Tibial nerve (tissue), 4 donors: ENCODE measurements around the gene BCAS1. TPM values are rescaled to one million over a fixed set of nuclear protein-coding genes. Genes with fewer than 3 reads are reported as not detected.

Experiments used
- DNase-seq, 2 donors: peaks; one replicate each; pipeline ENCODE4 v3.0.0-alpha.2; 2019; ENCODE audit warnings: low spot score in 2 of 2
- H3K27ac ChIP-seq, 4 donors: fragments of 200-600 bp; sonication (generic) in 3 of 4; one replicate each; pipeline ENCODE4 v1.5.1; 2017 to 2019; ENCODE audit warnings: mild to moderate bottlenecking in 1 of 4
- H3K27me3 ChIP-seq, 2 donors: fragments of 200-600 bp; sonication (generic) in 1 of 2; one replicate each; pipeline versions ENCODE4 v1.5.1 to v1.6.0; 2017 to 2019
- H3K36me3 ChIP-seq, 3 donors: fragments of 200-600 bp; sonication (generic); one replicate each; pipeline ENCODE4 v1.5.1; 2018 to 2019
- H3K4me1 ChIP-seq, 4 donors: fragments of 200-600 bp; sonication (generic) in 3 of 4; one replicate each; pipeline ENCODE4 v1.5.1; 2017 to 2019
- H3K4me3 ChIP-seq, 4 donors: fragments of 200-600 bp; sonication (generic) in 3 of 4; one replicate each; pipeline ENCODE4 v1.5.1; 2017 to 2019; ENCODE audit warnings: mild to moderate bottlenecking in 1 of 4, moderate library complexity in 1 of 4
- H3K9me3 ChIP-seq, 4 donors: fragments of 200-600 bp; sonication (generic) in 3 of 4; one replicate each; pipeline ENCODE4 v1.5.1; 2017 to 2019
- EP300 ChIP-seq, 2 donors: sonication (generic); formaldehyde crosslinking; IDR thresholded peaks; one replicate each; pipeline ENCODE4 v1.6.1; 2017; ENCODE audit warnings: antibody characterized with exemption in 2 of 2, mild to moderate bottlenecking in 1 of 2
- POLR2A ChIP-seq, 2 donors: fragments of 450-650 bp; IDR thresholded peaks; one replicate each; pipeline ENCODE4 v1.6.1; 2017; ENCODE audit warnings: antibody characterized with exemption in 2 of 2, mild to moderate bottlenecking in 2 of 2, moderate library complexity in 2 of 2
- WGBS, 2 donors: methylation state at CpG; one replicate each; pipeline ENCODE4 v1.1.5; 2018; 5-methylcytosine and 5-hydroxymethylcytosine counted together
- total RNA-seq, 4 donors: library from RNA; depleted of rRNA; stranded (reverse); fragments of >200 nt; gene quantifications; one replicate each; pipeline ENCODE4 v1.1.0, GENCODE V29; 2016
- TF ChIP-seq, protein P1 (sequence below), 5 experiments: fragments of 200-600 bp in 3 of 5; fragments of 450-650 bp in 2 of 5; sonication (generic) in 3 of 5; IDR thresholded peaks; one replicate each; pipeline ENCODE4 v1.5.1; 2016 to 2019; ENCODE audit warnings: antibody characterized with exemption in 5 of 5, mild to moderate bottlenecking in 3 of 5, moderate library complexity in 2 of 5

Gene BCAS1
- total RNA-seq, 4 donors from 2014 or later = 34.8 to 59.6 (median 47.1) TPM

DNA sequence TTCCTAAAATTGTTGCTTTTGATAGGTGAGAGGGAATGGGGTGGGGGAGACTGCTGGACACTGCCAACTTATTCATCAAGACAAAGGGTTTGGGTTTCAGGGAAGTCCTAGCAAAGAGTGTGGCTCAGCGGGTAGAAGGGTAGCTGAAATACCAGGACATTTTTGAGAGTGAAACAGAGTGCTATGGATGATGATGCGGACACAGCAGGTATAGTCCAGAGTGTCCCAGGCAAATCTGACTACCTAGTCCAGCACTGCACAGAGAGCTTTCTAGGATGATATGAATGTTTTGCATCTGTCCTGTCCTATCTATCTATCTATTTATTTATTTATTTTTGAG, 154.3 kb downstream of the BCAS1 start:
- DNase-seq = no peak
- no peaks in the 10 kb centered on the region for H3K9me3 ChIP-seq
- H3K4me3 ChIP-seq = peak overlapping the region in 3 of 4 donors; percentile 60 to 85 (median 65)
- H3K27ac ChIP-seq = peak overlapping the region; percentile 89 to 97 (median 95)
- TF ChIP-seq, protein P1, sequence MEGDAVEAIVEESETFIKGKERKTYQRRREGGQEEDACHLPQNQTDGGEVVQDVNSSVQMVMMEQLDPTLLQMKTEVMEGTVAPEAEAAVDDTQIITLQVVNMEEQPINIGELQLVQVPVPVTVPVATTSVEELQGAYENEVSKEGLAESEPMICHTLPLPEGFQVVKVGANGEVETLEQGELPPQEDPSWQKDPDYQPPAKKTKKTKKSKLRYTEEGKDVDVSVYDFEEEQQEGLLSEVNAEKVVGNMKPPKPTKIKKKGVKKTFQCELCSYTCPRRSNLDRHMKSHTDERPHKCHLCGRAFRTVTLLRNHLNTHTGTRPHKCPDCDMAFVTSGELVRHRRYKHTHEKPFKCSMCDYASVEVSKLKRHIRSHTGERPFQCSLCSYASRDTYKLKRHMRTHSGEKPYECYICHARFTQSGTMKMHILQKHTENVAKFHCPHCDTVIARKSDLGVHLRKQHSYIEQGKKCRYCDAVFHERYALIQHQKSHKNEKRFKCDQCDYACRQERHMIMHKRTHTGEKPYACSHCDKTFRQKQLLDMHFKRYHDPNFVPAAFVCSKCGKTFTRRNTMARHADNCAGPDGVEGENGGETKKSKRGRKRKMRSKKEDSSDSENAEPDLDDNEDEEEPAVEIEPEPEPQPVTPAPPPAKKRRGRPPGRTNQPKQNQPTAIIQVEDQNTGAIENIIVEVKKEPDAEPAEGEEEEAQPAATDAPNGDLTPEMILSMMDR (IDR thresholded peaks at IDR 0.05) = no peak
- TF ChIP-seq EP300 (IDR thresholded peaks at IDR 0.05) (no peak), POLR2A (IDR thresholded peaks at IDR 0.05) (no peak)
- peaks cover 0 to 42% (median 31%) of the 10 kb centered on the region in 4 donors for H3K4me1 ChIP-seq
- 58 to 67% methylated on average over 2 of the region's 2 CpGs for WGBS, 2 donors
- no peaks in the 10 kb centered on the region for H3K27me3 ChIP-seq
- no peaks in the 10 kb centered on the region for H3K36me3 ChIP-seq

DNA sequence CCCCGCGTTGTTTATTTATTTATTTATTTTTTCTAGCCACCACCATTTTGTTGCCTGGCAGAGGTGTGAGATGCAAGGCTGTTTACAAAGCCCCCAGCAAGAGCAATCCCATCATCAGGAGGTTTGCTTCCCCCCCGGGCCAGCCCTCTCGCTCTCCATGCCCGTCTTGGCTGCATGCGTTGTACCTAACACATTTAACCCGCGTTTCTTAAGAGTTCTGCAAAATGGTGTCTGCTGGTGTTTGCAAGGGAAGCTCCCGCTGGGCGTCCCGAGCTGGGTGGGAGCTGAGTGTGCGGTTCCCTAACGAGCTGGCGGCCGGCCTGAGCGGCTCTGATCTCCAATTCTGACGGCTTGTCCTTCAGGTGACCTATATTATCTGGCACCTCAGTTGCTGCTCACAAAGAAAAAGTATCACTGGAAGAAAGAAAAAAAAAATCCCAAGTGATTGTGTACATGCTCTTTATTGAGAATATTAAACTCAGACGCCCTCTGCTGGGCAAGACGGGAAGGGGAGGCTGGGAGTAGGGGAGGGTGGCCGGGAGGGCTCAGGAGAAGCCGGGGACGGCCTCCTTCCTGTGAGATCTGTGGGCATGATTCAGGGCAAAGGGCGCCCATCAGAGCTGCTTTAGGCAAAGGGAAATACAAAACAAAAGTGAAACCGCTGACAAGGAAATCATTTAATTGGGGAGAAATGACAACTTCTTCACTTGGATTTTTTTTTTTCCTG, 154.8 kb downstream of the BCAS1 start:
- peak; percentile 98 to 100 for DNase-seq
- Histone ChIP-seq H3K36me3 (no peaks in the 10 kb centered on the region), H3K27me3 (no peaks in the 10 kb centered on the region), H3K4me1 (peaks cover 0 to 42% (median 31%) of the 10 kb centered on the region in 4 donors), H3K4me3 (peak overlapping the region; percentile 60 to 85 (median 68)), H3K9me3 (no peaks in the 10 kb centered on the region), H3K27ac (peak overlapping the region; percentile 89 to 97 (median 95))
- 0 to 1% methylated on average over 24 of the region's 24 CpGs for WGBS, 2 donors
- peak in 1 of 2 donors; percentile 78 for TF ChIP-seq EP300 (IDR thresholded peaks at IDR 0.05)
- TF ChIP-seq, protein P1 (IDR thresholded peaks at IDR 0.05) = peak; percentile 91 to 98 (median 92)
- TF ChIP-seq POLR2A (IDR thresholded peaks at IDR 0.05) = peak in 1 of 2 donors; percentile 22

DNA sequence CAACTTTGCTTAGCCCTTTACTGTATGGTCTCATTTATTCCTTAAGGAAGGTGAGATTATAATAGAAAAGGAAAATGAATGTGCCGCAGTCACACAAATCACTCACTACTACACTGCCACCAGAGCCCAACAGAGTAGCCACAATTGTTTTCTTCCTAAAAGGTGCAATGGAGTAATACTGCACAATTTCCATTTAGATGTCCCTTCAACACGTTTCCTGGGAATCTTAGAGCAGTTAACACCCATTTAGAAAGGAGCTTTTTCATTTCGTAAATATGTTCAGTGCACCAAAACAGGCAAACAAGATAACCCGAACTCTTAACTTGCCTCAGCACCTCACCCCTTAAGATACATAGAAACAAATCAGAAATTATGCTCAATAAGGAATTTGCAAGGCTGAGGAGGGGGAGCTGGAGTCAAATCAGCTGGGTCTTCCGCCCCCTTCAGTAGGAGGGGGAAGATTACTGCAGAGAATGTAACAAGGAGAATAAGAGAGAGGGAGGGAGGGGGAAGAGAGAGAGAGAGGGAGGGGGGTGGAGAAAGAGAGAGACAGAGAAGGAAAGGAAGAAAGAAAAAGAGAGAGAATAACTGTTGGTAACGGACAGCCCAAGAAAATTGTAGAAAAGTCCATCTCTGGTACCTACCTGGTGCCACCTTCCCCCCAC, 155.5 kb downstream of the BCAS1 start:
- no peak for DNase-seq
- no peak for TF ChIP-seq EP300 (IDR thresholded peaks at IDR 0.05)
- TF ChIP-seq, protein P1 (IDR thresholded peaks at IDR 0.05) = no peak
- no peak for TF ChIP-seq POLR2A (IDR thresholded peaks at IDR 0.05)
- Histone ChIP-seq H3K27ac (peak overlapping the region; percentile 89 to 97 (median 95)), H3K36me3 (no peaks in the 10 kb centered on the region), H3K4me1 (peaks cover 0 to 42% (median 31%) of the 10 kb centered on the region in 4 donors), H3K27me3 (no peaks in the 10 kb centered on the region), H3K9me3 (no peaks in the 10 kb centered on the region), H3K4me3 (peak overlapping the region; percentile 60 to 85 (median 68))
- 20 to 23% methylated on average over 6 of the region's 6 CpGs for WGBS, 2 donors

DNA sequence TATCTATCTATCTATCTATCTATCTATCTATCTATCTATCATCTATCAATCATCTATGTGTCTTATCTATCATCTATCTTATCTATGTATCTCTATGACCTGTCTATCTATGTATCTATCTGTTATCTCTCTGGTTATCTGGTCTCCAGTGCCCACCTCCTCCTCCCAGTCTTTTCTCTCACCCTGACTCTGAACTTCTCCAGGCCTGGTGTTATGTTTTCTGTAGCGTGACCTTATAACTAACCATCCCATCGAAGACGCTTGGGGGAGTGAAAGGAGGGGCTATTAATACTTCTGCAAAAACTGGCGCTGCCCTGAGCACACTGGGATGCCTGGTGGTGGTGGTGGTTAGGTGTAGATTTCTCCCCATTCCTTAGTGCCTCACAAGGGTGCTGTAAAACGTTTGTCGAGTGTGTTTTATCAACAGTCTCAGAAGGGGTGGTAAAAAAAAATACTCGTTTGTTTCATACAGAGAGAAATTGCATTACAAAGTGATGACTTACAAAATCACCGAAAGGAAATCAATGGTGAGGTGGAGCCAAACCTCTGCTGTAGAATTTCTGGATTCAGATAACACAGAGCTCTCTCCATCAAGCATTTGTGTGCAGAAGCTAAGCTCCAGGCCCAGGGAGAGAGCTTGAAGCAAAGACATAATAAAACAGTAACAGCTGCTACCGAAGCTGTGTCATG, 156.2 kb downstream of the BCAS1 start:
- no peak for TF ChIP-seq POLR2A (IDR thresholded peaks at IDR 0.05)
- TF ChIP-seq EP300 (IDR thresholded peaks at IDR 0.05) = no peak
- TF ChIP-seq, protein P1 (IDR thresholded peaks at IDR 0.05) = no peak
- Histone ChIP-seq H3K9me3 (no peaks in the 10 kb centered on the region), H3K36me3 (no peaks in the 10 kb centered on the region), H3K27ac (peak overlapping the region; percentile 89 to 97 (median 95)), H3K4me3 (no peak overlapping the region), H3K27me3 (no peaks in the 10 kb centered on the region), H3K4me1 (peaks cover 0 to 42% (median 31%) of the 10 kb centered on the region in 4 donors)
- WGBS, 2 donors = 30 to 31% methylated on average over 9 of the region's 9 CpGs
- no peak for DNase-seq
